ENCODE measurements around the gene DVL1. TPM values are rescaled to one million over a fixed set of nuclear protein-coding genes. Genes with fewer than 3 reads are reported as not detected.

Gene DVL1
- total RNA-seq, 4 donors from 2014 or later: 130 to 191 (median 144) TPM

DNA sequence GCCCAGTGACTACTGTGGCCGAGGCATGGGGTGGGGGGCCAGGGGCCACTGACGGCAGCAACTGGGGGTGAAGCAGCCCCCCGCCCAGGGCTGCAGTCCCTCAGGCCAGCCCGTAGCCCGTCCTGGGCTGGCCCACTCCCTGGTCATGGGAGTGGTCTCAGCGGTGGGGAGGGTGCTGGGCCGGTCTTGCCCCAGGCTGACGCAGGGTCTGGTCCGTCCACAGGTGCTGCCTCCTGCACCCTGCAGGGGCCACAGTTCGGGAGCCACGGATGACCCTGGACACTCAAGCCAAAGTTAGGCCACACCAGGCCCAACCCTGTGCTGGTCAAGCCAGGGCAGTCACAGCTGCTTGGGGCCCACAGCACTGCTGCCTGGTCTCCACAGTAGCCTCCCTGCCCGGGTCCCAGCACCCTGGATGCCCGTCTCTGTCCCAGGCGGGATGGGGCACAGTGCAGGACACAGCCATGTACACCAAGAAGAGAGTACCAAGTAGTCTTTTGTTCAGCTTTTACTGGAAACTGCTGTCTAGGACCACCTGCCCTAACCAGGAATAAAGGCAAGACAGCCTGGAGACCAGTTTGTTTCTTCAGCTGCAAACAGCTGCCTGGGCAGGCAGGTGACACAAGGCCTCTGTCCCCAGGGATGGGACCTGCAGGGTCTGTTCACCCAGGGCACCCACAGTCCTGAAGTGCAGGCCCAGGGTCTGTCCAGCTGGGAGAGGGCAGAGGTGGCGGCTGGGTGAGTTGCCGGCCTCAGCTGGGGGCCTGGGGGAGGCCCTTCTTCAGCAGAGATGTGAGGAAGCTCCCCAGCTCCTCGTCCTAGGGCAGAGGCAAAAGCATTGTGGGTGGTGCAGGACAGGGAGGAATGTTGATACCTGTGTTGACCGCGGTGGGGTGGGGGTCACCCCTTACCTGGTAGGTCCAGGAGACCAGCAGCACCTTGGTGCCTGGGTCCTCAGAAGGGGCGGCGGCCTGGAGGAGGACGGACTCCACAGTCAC, 37.8 kb downstream of the DVL1 start:
- no peak for DNase-seq (ENCODE audit: low spot score in 2 of 2)
- TF ChIP-seq EP300 (IDR thresholded peaks at IDR 0.05) (no peak), POLR2A (IDR thresholded peaks at IDR 0.05) (no peak)
- TF ChIP-seq, protein P1, sequence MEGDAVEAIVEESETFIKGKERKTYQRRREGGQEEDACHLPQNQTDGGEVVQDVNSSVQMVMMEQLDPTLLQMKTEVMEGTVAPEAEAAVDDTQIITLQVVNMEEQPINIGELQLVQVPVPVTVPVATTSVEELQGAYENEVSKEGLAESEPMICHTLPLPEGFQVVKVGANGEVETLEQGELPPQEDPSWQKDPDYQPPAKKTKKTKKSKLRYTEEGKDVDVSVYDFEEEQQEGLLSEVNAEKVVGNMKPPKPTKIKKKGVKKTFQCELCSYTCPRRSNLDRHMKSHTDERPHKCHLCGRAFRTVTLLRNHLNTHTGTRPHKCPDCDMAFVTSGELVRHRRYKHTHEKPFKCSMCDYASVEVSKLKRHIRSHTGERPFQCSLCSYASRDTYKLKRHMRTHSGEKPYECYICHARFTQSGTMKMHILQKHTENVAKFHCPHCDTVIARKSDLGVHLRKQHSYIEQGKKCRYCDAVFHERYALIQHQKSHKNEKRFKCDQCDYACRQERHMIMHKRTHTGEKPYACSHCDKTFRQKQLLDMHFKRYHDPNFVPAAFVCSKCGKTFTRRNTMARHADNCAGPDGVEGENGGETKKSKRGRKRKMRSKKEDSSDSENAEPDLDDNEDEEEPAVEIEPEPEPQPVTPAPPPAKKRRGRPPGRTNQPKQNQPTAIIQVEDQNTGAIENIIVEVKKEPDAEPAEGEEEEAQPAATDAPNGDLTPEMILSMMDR (IDR thresholded peaks at IDR 0.05): no peak
- Histone ChIP-seq H3K9me3 (no peaks in the 10 kb centered on the region), H3K27me3 (no peaks in the 10 kb centered on the region), H3K4me1 (peaks cover 0 to 26% (median 21%) of the 10 kb centered on the region in 4 donors), H3K4me3 (no peak overlapping the region), H3K27ac (no peak overlapping the region), H3K36me3 (peaks cover 0 to 59% (median 5%) of the 10 kb centered on the region in 3 donors)
- 86 to 93% methylated on average over 11 to 15 of the region's 22 CpGs for WGBS, 2 donors

DNA sequence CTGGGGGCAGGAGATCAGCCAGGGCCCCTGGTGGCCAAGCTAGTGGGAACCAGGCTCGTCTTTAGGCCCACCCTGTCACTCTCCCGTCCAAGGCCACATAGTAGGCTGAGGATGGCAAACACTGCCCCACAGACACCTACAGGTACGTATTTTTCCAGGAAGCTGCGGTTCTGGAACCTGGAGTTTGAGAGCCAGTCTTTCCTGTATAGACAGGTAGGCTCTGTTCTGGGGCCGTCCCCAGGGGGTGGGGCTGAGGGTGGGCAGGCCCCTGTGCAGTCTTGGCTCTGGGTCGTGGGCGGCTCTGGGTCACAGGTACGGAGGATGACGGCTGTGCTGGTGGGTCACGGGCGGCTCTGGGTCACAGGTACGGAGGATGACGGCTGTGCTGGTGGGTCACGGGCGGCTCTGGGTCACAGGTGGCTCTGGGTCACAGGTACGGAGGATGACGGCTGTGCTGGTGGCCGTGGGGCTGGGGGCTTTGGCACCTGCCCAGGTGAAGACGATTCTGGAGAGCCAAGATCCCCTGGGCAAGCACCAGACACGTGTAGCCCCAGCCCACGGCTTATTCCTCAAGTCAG, 38.7 kb downstream of the DVL1 start:
- peaks cover under 1 to 35% (median 29%) of the 10 kb centered on the region in 4 donors for H3K4me1 ChIP-seq
- H3K36me3 ChIP-seq: peaks cover 0 to 59% (median 5%) of the 10 kb centered on the region in 3 donors
- no peak overlapping the region for H3K27ac ChIP-seq
- DNase-seq (ENCODE audit: low spot score in 2 of 2): no peak
- no peaks in the 10 kb centered on the region for H3K27me3 ChIP-seq
- H3K4me3 ChIP-seq: no peak overlapping the region
- 78 to 83% methylated on average over 17 to 21 of the region's 21 CpGs for WGBS, 2 donors
- no peaks in the 10 kb centered on the region for H3K9me3 ChIP-seq
- TF ChIP-seq, protein P1 (IDR thresholded peaks at IDR 0.05): no peak
- no peak for TF ChIP-seq POLR2A (IDR thresholded peaks at IDR 0.05)
- TF ChIP-seq EP300 (IDR thresholded peaks at IDR 0.05): no peak

DNA sequence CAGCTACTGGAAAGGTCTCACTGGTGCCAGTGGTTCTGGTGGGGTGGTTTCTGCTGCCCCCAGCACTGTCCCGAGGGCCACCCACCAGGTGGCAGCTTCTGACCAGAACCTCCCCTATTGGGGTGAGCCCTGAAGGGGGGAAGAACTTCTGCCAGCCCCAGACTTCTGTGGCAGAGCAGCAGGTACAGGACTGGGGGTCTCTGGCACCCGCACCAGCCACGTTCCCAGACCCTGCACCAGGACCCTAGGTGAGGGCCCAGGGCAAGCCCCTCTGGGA, 39.2 kb downstream of the DVL1 start:
- Histone ChIP-seq H3K4me1 (peaks cover 6 to 40% (median 34%) of the 10 kb centered on the region in 4 donors), H3K36me3 (peaks cover 0 to 56% (median 5%) of the 10 kb centered on the region in 3 donors), H3K4me3 (no peak overlapping the region), H3K27me3 (no peaks in the 10 kb centered on the region), H3K27ac (peak overlapping the region in 1 of 4 donors; percentile 98), H3K9me3 (no peaks in the 10 kb centered on the region)
- no peak for DNase-seq (ENCODE audit: low spot score in 2 of 2)
- WGBS, 2 donors: 68 to 90% methylated on average over 3 of the region's 3 CpGs
- no peak for TF ChIP-seq POLR2A (IDR thresholded peaks at IDR 0.05)
- TF ChIP-seq EP300 (IDR thresholded peaks at IDR 0.05): no peak
- TF ChIP-seq, protein P1 (IDR thresholded peaks at IDR 0.05): no peak

DNA sequence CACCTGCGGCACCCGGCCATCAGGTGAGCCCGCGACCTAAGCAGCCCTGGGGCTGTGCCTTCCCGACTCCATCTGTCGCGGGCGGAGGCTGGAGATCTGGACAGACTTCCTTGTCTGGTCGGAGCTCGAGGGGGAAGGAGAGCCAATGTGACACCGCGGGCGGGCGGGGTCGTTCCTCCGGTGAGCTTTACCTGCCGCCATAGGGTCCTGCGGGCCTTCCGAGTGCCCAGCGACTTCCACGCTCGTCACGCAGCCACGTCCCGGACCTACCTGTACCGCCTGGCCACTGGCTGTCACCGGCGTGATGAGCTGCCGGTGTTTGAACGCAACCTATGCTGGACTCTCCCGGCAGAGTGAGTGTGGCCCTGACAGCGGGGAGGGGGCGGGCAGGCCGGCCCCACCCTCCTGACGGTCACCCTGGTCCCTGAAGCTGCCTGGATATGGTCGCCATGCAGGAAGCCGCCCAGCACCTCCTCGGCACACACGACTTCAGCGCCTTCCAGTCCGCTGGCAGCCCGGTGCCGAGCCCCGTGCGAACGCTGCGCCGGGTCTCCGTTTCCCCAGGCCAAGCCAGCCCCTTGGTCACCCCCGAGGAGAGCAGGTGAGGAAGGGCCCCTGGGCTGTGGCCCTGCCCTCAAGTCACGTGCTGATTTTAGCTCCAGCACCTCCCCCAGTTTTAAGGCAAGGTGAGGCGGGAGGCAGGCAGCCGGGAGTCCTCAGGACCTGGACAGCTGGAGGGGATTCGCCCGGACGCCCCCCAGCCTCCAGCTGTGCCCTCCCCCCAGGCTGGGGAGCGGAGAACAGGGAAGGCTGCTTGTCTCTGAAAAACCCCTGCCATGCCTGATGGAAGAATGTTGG, 39.7 kb downstream of the DVL1 start:
- no peak for DNase-seq (ENCODE audit: low spot score in 2 of 2)
- H3K4me3 ChIP-seq: peak overlapping the region; percentile 60 to 94 (median 85)
- peak overlapping the region; percentile 86 to 98 (median 94) for H3K27ac ChIP-seq
- TF ChIP-seq POLR2A (IDR thresholded peaks at IDR 0.05) (no peak), EP300 (IDR thresholded peaks at IDR 0.05) (no peak)
- TF ChIP-seq, protein P1 (IDR thresholded peaks at IDR 0.05): no peak
- no peaks in the 10 kb centered on the region for H3K9me3 ChIP-seq
- peaks cover 8 to 46% (median 38%) of the 10 kb centered on the region in 4 donors for H3K4me1 ChIP-seq
- H3K27me3 ChIP-seq: no peaks in the 10 kb centered on the region
- peaks cover 0 to 50% (median 5%) of the 10 kb centered on the region in 3 donors for H3K36me3 ChIP-seq
- WGBS, 2 donors: 34 to 77% methylated on average over 19 to 54 of the region's 57 CpGs

Data from tibial nerve (tissue), 4 donors.